ENCODE measurements around the gene CNTNAP2.

CNTNAP2 gene

GRCh38 chr7:147681530-147681929, 1564.9 kb downstream of the CNTNAP2 start:
- WGBS (ENCODE audit: insufficient coverage): 100% methylated on average over 1 of the region's 1 CpG
- H3K4me1 ChIP-seq (ENCODE audit: control extremely low read depth in 1 of 4, control insufficient read depth in 4 of 4, insufficient read depth in 4 of 4, low read length in 3 of 4): no peaks in the 10 kb centered on the region
- ChIA-PET POLR2A (no interaction called here), CTCF (no interaction called here)
- H3K36me3 ChIP-seq (ENCODE audit: control insufficient read depth in 4 of 4, insufficient read depth in 4 of 4, low read length in 3 of 4): no peaks in the 10 kb centered on the region
- no peak for DNase-seq
- no peak overlapping the region for H3K4me3 ChIP-seq (ENCODE audit: control insufficient read depth in 1 of 7, extremely low read depth in 1 of 7, insufficient read depth in 4 of 7, low read depth in 2 of 7, low read length in 6 of 7)
- no peaks in the 10 kb centered on the region for H3K27me3 ChIP-seq (replicated peaks in 2 of 5; ENCODE audit: control insufficient read depth in 4 of 5, insufficient read depth in 5 of 5, low read length in 4 of 5)
- H3K27ac ChIP-seq (ENCODE audit: insufficient read depth in 1 of 2, low read depth in 1 of 2, low read length in 2 of 2, poor library complexity in 1 of 2, severe bottlenecking in 2 of 2): no peak overlapping the region
- no peaks in the 10 kb centered on the region for H3K9me3 ChIP-seq (ENCODE audit: control extremely low read depth in 1 of 5, control insufficient read depth in 4 of 5, insufficient read depth in 2 of 5, low read depth in 1 of 5, low read length in 4 of 5)

- 100% methylated on average over 3 of the region's 5 CpGs for WGBS (ENCODE audit: insufficient coverage)
- Histone ChIP-seq H3K9me3 (ENCODE audit: control extremely low read depth in 1 of 5, control insufficient read depth in 4 of 5, insufficient read depth in 2 of 5, low read depth in 1 of 5, low read length in 4 of 5) (peaks cover 0 to 8% (median 0%) of the 10 kb centered on the region in 5 experiments), H3K4me1 (ENCODE audit: control extremely low read depth in 1 of 4, control insufficient read depth in 4 of 4, insufficient read depth in 4 of 4, low read length in 3 of 4) (peaks cover 4 to 19% (median 10%) of the 10 kb centered on the region in 4 experiments), H3K27me3 (replicated peaks in 2 of 5; ENCODE audit: control insufficient read depth in 4 of 5, insufficient read depth in 5 of 5, low read length in 4 of 5) (no peaks in the 10 kb centered on the region), H3K27ac (ENCODE audit: insufficient read depth in 1 of 2, low read depth in 1 of 2, low read length in 2 of 2, poor library complexity in 1 of 2, severe bottlenecking in 2 of 2) (no peak overlapping the region), H3K4me3 (ENCODE audit: control insufficient read depth in 1 of 7, extremely low read depth in 1 of 7, insufficient read depth in 4 of 7, low read depth in 2 of 7, low read length in 6 of 7) (no peak overlapping the region), H3K36me3 (ENCODE audit: control insufficient read depth in 4 of 4, insufficient read depth in 4 of 4, low read length in 3 of 4) (no peaks in the 10 kb centered on the region)
- CTCF ChIA-PET: no interaction called here
- POLR2A ChIA-PET: no interaction called here
- no peak for DNase-seq
Measured at GRCh38 chr7:147700702-147701101, 1584.1 kb downstream of the CNTNAP2 start.

GRCh38 chr7:147707926-147708325, 1591.3 kb downstream of the CNTNAP2 start:
- ChIA-PET POLR2A (no interaction called here), CTCF (no interaction called here)
- no peak for DNase-seq
- no peaks in the 10 kb centered on the region for H3K27me3 ChIP-seq (replicated peaks in 2 of 5; ENCODE audit: control insufficient read depth in 4 of 5, insufficient read depth in 5 of 5, low read length in 4 of 5)
- H3K27ac ChIP-seq (ENCODE audit: insufficient read depth in 1 of 2, low read depth in 1 of 2, low read length in 2 of 2, poor library complexity in 1 of 2, severe bottlenecking in 2 of 2): no peak overlapping the region
- no peaks in the 10 kb centered on the region for H3K36me3 ChIP-seq (ENCODE audit: control insufficient read depth in 4 of 4, insufficient read depth in 4 of 4, low read length in 3 of 4)
- H3K9me3 ChIP-seq (ENCODE audit: control extremely low read depth in 1 of 5, control insufficient read depth in 4 of 5, insufficient read depth in 2 of 5, low read depth in 1 of 5, low read length in 4 of 5): peaks cover 0 to 28% (median 5%) of the 10 kb centered on the region in 5 experiments
- no peak overlapping the region for H3K4me3 ChIP-seq (ENCODE audit: control insufficient read depth in 1 of 7, extremely low read depth in 1 of 7, insufficient read depth in 4 of 7, low read depth in 2 of 7, low read length in 6 of 7)
- H3K4me1 ChIP-seq (ENCODE audit: control extremely low read depth in 1 of 4, control insufficient read depth in 4 of 4, insufficient read depth in 4 of 4, low read length in 3 of 4): peaks cover 6 to 14% (median 8%) of the 10 kb centered on the region in 4 experiments

GRCh38 chr7:147708871-147709270, 1592.3 kb downstream of the CNTNAP2 start:
- WGBS (ENCODE audit: insufficient coverage): 96% methylated on average over 5 of the region's 6 CpGs
- POLR2A ChIA-PET: no interaction called here
- no peaks in the 10 kb centered on the region for H3K36me3 ChIP-seq (ENCODE audit: control insufficient read depth in 4 of 4, insufficient read depth in 4 of 4, low read length in 3 of 4)
- CTCF ChIA-PET: no interaction called here
- H3K4me3 ChIP-seq (ENCODE audit: control insufficient read depth in 1 of 7, extremely low read depth in 1 of 7, insufficient read depth in 4 of 7, low read depth in 2 of 7, low read length in 6 of 7): no peak overlapping the region
- peaks cover 1 to 9% (median 5%) of the 10 kb centered on the region in 4 experiments for H3K4me1 ChIP-seq (ENCODE audit: control extremely low read depth in 1 of 4, control insufficient read depth in 4 of 4, insufficient read depth in 4 of 4, low read length in 3 of 4)
- H3K27me3 ChIP-seq (replicated peaks in 2 of 5; ENCODE audit: control insufficient read depth in 4 of 5, insufficient read depth in 5 of 5, low read length in 4 of 5): no peaks in the 10 kb centered on the region
- no peak for DNase-seq
- peaks cover 0 to 28% (median 5%) of the 10 kb centered on the region in 5 experiments for H3K9me3 ChIP-seq (ENCODE audit: control extremely low read depth in 1 of 5, control insufficient read depth in 4 of 5, insufficient read depth in 2 of 5, low read depth in 1 of 5, low read length in 4 of 5)
- no peak overlapping the region for H3K27ac ChIP-seq (ENCODE audit: insufficient read depth in 1 of 2, low read depth in 1 of 2, low read length in 2 of 2, poor library complexity in 1 of 2, severe bottlenecking in 2 of 2)

GRCh38 chr7:147711447-147711846, 1594.8 kb downstream of the CNTNAP2 start:
- Histone ChIP-seq H3K4me3 (ENCODE audit: control insufficient read depth in 1 of 7, extremely low read depth in 1 of 7, insufficient read depth in 4 of 7, low read depth in 2 of 7, low read length in 6 of 7) (no peak overlapping the region), H3K36me3 (ENCODE audit: control insufficient read depth in 4 of 4, insufficient read depth in 4 of 4, low read length in 3 of 4) (no peaks in the 10 kb centered on the region), H3K4me1 (ENCODE audit: control extremely low read depth in 1 of 4, control insufficient read depth in 4 of 4, insufficient read depth in 4 of 4, low read length in 3 of 4) (peaks cover 0 to 9% (median 5%) of the 10 kb centered on the region in 4 experiments), H3K9me3 (ENCODE audit: control extremely low read depth in 1 of 5, control insufficient read depth in 4 of 5, insufficient read depth in 2 of 5, low read depth in 1 of 5, low read length in 4 of 5) (peaks cover 0 to 19% (median 5%) of the 10 kb centered on the region in 5 experiments), H3K27me3 (replicated peaks in 2 of 5; ENCODE audit: control insufficient read depth in 4 of 5, insufficient read depth in 5 of 5, low read length in 4 of 5) (no peaks in the 10 kb centered on the region), H3K27ac (ENCODE audit: insufficient read depth in 1 of 2, low read depth in 1 of 2, low read length in 2 of 2, poor library complexity in 1 of 2, severe bottlenecking in 2 of 2) (no peak overlapping the region)
- ChIA-PET CTCF (no interaction called here), POLR2A (no interaction called here)
- 0% methylated on average over 1 of the region's 2 CpGs for WGBS (ENCODE audit: insufficient coverage)
- DNase-seq: peak in 2 of 3 donors; percentile 39 to 57

GRCh38 chr7:147721962-147722830, 1605.6 kb downstream of the CNTNAP2 start:
- peak in 2 of 3 donors; percentile 13 to 32 for DNase-seq
- WGBS (ENCODE audit: insufficient coverage): 50% methylated on average over 3 of the region's 6 CpGs
- H3K4me3 ChIP-seq (ENCODE audit: control insufficient read depth in 1 of 7, extremely low read depth in 1 of 7, insufficient read depth in 4 of 7, low read depth in 2 of 7, low read length in 6 of 7): peak overlapping the region in 1 of 7 experiments; percentile 37
- H3K27ac ChIP-seq (ENCODE audit: insufficient read depth in 1 of 2, low read depth in 1 of 2, low read length in 2 of 2, poor library complexity in 1 of 2, severe bottlenecking in 2 of 2): no peak overlapping the region
- no peaks in the 10 kb centered on the region for H3K27me3 ChIP-seq (replicated peaks in 2 of 5; ENCODE audit: control insufficient read depth in 4 of 5, insufficient read depth in 5 of 5, low read length in 4 of 5)
- ChIA-PET POLR2A (no interaction called here), CTCF (interaction anchor here (0.6 kb wide), 1 partner anchor 1433 kb away, joined by 3 read pairs; no protein-coding TSS in a partner anchor)
- H3K4me1 ChIP-seq (ENCODE audit: control extremely low read depth in 1 of 4, control insufficient read depth in 4 of 4, insufficient read depth in 4 of 4, low read length in 3 of 4): peaks cover 0 to 14% (median 5%) of the 10 kb centered on the region in 4 experiments
- H3K36me3 ChIP-seq (ENCODE audit: control insufficient read depth in 4 of 4, insufficient read depth in 4 of 4, low read length in 3 of 4): no peaks in the 10 kb centered on the region
- H3K9me3 ChIP-seq (ENCODE audit: control extremely low read depth in 1 of 5, control insufficient read depth in 4 of 5, insufficient read depth in 2 of 5, low read depth in 1 of 5, low read length in 4 of 5): no peaks in the 10 kb centered on the region

GRCh38 chr7:147723536-147723935, 1606.9 kb downstream of the CNTNAP2 start:
- ChIA-PET CTCF (no interaction called here), POLR2A (no interaction called here)
- H3K36me3 ChIP-seq (ENCODE audit: control insufficient read depth in 4 of 4, insufficient read depth in 4 of 4, low read length in 3 of 4): no peaks in the 10 kb centered on the region
- H3K4me3 ChIP-seq (ENCODE audit: control insufficient read depth in 1 of 7, extremely low read depth in 1 of 7, insufficient read depth in 4 of 7, low read depth in 2 of 7, low read length in 6 of 7): no peak overlapping the region
- no peaks in the 10 kb centered on the region for H3K9me3 ChIP-seq (ENCODE audit: control extremely low read depth in 1 of 5, control insufficient read depth in 4 of 5, insufficient read depth in 2 of 5, low read depth in 1 of 5, low read length in 4 of 5)
- no peak for DNase-seq
- WGBS (ENCODE audit: insufficient coverage): 80% methylated on average over 1 of the region's 4 CpGs
- no peaks in the 10 kb centered on the region for H3K27me3 ChIP-seq (replicated peaks in 2 of 5; ENCODE audit: control insufficient read depth in 4 of 5, insufficient read depth in 5 of 5, low read length in 4 of 5)
- H3K27ac ChIP-seq (ENCODE audit: insufficient read depth in 1 of 2, low read depth in 1 of 2, low read length in 2 of 2, poor library complexity in 1 of 2, severe bottlenecking in 2 of 2): no peak overlapping the region
- peaks cover 0 to 14% (median 5%) of the 10 kb centered on the region in 4 experiments for H3K4me1 ChIP-seq (ENCODE audit: control extremely low read depth in 1 of 4, control insufficient read depth in 4 of 4, insufficient read depth in 4 of 4, low read length in 3 of 4)

Measured in common myeloid progenitor, CD34-positive (primary cell).